ENCODE measurements around the gene ENTREP1.

DNA sequence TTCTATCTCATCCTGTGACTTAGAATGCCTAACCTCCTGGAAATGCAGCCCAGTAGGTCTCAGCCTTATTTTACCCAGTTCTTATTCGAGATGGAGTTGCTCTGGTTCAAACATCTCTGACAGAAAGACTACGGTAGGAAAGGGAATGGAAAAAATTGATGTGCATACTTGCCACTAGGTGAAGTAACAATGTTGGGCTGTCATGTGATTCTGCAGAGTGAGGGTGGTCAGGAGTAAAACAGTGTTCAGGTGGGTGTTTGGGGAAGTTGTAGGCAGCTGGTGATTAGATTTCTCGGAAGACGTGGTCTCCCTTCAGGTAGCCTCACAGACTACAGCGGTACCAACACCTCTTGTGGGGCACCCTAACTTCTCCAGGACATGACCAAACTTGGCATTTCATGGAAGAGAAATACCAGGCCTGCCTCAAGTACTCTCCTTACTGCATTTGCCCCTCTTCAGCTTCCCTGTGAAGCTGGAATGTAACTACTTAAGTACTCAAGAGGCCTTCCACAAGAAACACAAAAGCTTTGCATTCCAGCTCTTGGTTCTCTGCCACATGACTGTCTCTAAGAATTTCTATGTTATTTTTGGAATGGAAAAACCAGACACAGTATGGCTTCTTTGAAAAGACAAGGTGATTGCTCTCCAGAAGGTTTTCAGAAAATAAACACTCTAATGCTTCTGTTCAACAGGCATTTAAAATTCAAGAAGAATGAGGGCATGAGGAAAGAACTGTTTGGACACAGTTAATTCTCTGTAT is 17.4 kb upstream of the ENTREP1 start:
- TF ChIP-seq POLR2A (IDR thresholded peaks at IDR 0.05; ENCODE audit: low read depth, low read length) (no peak), POLR2AphosphoS5 (IDR thresholded peaks at IDR 0.05; ENCODE audit: low read depth, low read length) (no peak), PAX5 (IDR thresholded peaks at IDR 0.05; ENCODE audit: insufficient read depth, low read length, severe bottlenecking) (no peak)
